CD4-positive, CD25-positive, alpha-beta regulatory T cell (primary cell): ENCODE measurements around the gene SIPA1L3. TPM values are rescaled to one million over a fixed set of nuclear protein-coding genes. Genes with fewer than 3 reads are reported as not detected.
"Not testable (repeated sequence)": the region's sequence is repeated elsewhere in the genome, so short reads cannot be mapped to it uniquely, and the experiment has no call there.

Source experiments
- ATAC-seq, 2 donors: fragments of 150-1000 bp; cut with Tn5 transposase; one replicate each; pipeline ENCODE4 v1.10.0; 2021; ENCODE audit warnings: low read depth in 2 of 2, moderate number of reproducible peaks in 2 of 2, moderate library complexity in 1 of 2
- DNase-seq, 3 donors: peaks; one replicate each; pipeline versions ENCODE4 v3.0.0 to v3.0.0-alpha.2; 2012 to 2022; ENCODE audit warnings: mixed read lengths in 1 of 3
- H3K27ac ChIP-seq: one replicate; pipeline ENCODE4 v1.7.0; 2013; ENCODE audit warnings: mild to moderate bottlenecking, low read length; ENCODE audit not compliant: insufficient read depth, poor library complexity, severe bottlenecking
- H3K27me3 ChIP-seq: one replicate; pipeline ENCODE4 v1.7.0; 2013; ENCODE audit warnings: low read length; ENCODE audit not compliant: control insufficient read depth, insufficient read depth
- H3K36me3 ChIP-seq: one replicate; pipeline ENCODE4 v1.7.0; 2013; ENCODE audit warnings: mild to moderate bottlenecking, low read length, moderate library complexity; ENCODE audit not compliant: control insufficient read depth, insufficient read depth
- H3K4me1 ChIP-seq: 2 replicates; pipeline ENCODE4 v1.7.0; 2013; ENCODE audit warnings: mild to moderate bottlenecking, low read length; ENCODE audit not compliant: insufficient read depth, control insufficient read depth, poor library complexity, severe bottlenecking
- H3K4me3 ChIP-seq: one replicate; pipeline ENCODE4 v1.7.0; 2013; ENCODE audit warnings: low read depth, mild to moderate bottlenecking, low read length, moderate library complexity
- H3K9me3 ChIP-seq, 2 experiments: 1 replicate in 1 of 2; 2 replicates in 1 of 2; pipeline ENCODE4 v1.7.0; 2013; ENCODE audit warnings: low read length in 2 of 2, mild to moderate bottlenecking in 1 of 2, moderate library complexity in 1 of 2; ENCODE audit not compliant: control insufficient read depth in 2 of 2
- H3K27ac Mint-ChIP-seq, 3 donors: one replicate each; pipeline ENCODE4 v1.8.0; 2020 to 2022; ENCODE audit warnings: mild to moderate bottlenecking in 3 of 3, mixed read lengths in 3 of 3, moderate library complexity in 2 of 3
- H3K27me3 Mint-ChIP-seq: one replicate; pipeline ENCODE4 v1.8.0; 2022; ENCODE audit warnings: mild to moderate bottlenecking, mixed read lengths
- H3K36me3 Mint-ChIP-seq: one replicate; pipeline ENCODE4 v1.8.0; 2020; ENCODE audit warnings: mixed read lengths
- H3K4me1 Mint-ChIP-seq, 4 donors: one replicate each; pipeline ENCODE4 v1.8.0; 2020 to 2022; ENCODE audit warnings: mixed read lengths in 4 of 4, mild to moderate bottlenecking in 1 of 4
- H3K4me3 Mint-ChIP-seq, 4 donors: one replicate each; pipeline ENCODE4 v1.8.0; 2020 to 2022; ENCODE audit warnings: mild to moderate bottlenecking in 4 of 4, mixed read lengths in 4 of 4, moderate library complexity in 3 of 4
- H3K9me3 Mint-ChIP-seq, 7 donors: one replicate each; pipeline ENCODE4 v1.8.0; 2020 to 2022; ENCODE audit warnings: mixed read lengths in 7 of 7, mild to moderate bottlenecking in 3 of 7, moderate library complexity in 2 of 7
- polyA plus RNA-seq, 4 donors: library from polyadenylated mRNA; unstranded; fragments of 300-500 nt; fragmentation: Illumina TruSeq; gene quantifications; one replicate each; pipeline ENCODE4 v1.2.3, GENCODE V29; 2021
- total RNA-seq: library from RNA; stranded (reverse); gene quantifications from one replicate; pipeline ENCODE4 v1.2.3, GENCODE V29; 2022

Gene SIPA1L3
- total and polyA plus RNA-seq, 5 donors from 2014 or later: 0.41 to 27.6 (median 1.7) TPM

DNA sequence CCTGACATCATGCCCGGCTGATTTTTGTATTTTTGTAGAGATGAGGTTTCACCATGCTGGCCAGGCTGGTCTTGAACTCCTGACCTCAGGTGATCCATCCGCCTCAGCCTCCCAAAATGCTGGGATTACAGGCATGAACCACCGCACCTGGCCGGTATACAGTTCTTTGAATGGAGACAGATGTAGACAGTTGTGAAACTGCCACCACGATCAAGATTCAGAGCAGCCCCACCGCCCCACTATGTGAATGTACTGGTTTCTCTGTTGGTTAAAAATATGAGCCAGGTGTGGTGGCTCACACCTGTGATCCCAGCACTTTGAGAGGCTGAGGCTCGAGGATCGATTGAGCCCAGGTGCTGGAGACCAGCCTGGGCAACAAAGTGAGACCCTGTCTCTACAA lies 123.0 kb downstream of the SIPA1L3 start:
- H3K4me1 Mint-ChIP-seq, H3K4me1 ChIP-seq, ATAC-seq: not testable (repeated sequence)

DNA sequence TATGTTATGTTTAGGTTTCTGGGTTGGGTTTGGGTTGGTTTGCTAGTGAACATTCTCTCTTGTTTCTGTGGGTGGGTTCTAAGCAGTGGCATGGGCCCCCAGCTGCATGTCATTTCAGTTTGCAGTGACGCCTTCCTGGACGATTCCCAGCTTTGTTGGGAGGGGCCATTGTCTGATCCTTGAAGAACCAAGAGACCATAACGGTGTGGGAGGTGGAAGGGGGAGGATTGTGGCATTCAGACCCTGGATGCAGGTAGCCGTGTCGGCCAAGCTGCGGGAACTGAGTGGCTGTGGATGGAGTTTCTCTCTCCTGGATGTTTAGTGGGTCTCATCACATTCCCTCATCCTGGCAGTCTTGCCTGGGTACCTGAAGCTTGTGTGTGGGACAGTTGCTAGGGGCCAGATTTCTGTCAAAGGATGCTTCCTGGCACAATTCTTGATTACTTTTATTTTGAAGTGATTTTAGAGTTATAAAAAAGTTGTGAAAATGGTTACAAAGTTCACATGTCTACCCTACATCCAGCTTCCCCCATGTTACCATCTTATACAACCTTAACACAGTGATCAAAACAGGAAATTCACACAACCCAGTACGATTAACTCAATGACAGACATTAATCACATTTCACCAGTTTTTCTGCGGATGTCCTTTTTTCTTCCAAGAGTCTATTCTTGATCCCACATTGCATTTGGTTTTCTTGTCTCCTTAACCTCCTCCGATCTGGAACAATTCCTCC lies 123.8 kb downstream of the SIPA1L3 start:
- no peak overlapping the region for H3K4me3 Mint-ChIP-seq
- DNase-seq: no peak
- H3K36me3 Mint-ChIP-seq: peaks cover 10% of the 10 kb centered on the region
- Histone ChIP-seq H3K4me3 (no peak overlapping the region), H3K9me3 (no peaks in the 10 kb centered on the region), H3K27me3 (no peaks in the 10 kb centered on the region), H3K36me3 (no peaks in the 10 kb centered on the region), H3K27ac (no peak overlapping the region), H3K4me1 (no peaks in the 10 kb centered on the region)
- H3K4me1 Mint-ChIP-seq: peaks cover 0 to 5% (median 5%) of the 10 kb centered on the region in 4 donors
- peak overlapping the region in 1 of 3 donors; percentile 60 for H3K27ac Mint-ChIP-seq
- no peaks in the 10 kb centered on the region for H3K27me3 Mint-ChIP-seq
- H3K9me3 Mint-ChIP-seq: peaks cover 0 to 5% (median 2%) of the 10 kb centered on the region in 7 donors
- no peak for ATAC-seq

More for the DNA sequence above, 123.0 kb downstream of the SIPA1L3 start:
- H3K9me3 Mint-ChIP-seq, DNase-seq, H3K36me3 ChIP-seq, H3K4me3 ChIP-seq, H3K27ac Mint-ChIP-seq, H3K4me3 Mint-ChIP-seq, H3K27ac ChIP-seq, H3K27me3 Mint-ChIP-seq, H3K9me3 ChIP-seq, H3K27me3 ChIP-seq: not testable (repeated sequence)
- peaks cover 10% of the 10 kb centered on the region for H3K36me3 Mint-ChIP-seq

DNA sequence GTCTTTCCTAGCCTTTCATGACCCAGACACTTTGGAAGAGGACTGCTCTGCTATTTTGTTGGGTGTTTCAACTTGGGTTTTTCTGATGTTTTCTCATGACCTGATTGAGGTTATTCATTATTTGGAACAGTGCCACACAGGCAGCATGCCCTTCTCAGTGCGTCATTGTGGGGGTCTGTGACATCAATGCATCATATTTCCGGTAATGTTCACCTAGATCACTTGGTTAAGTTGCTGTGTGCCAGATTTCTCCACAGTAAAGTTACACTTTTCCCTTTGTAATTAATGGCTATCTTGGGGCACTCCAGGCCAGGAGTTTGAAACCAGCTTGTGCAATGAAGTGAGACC lies 124.4 kb downstream of the SIPA1L3 start:
- no peaks in the 10 kb centered on the region for H3K9me3 ChIP-seq
- no peaks in the 10 kb centered on the region for H3K27me3 ChIP-seq
- DNase-seq: no peak
- no peak overlapping the region for H3K27ac ChIP-seq
- Mint-ChIP-seq H3K9me3 (peaks cover 0 to 5% (median 2%) of the 10 kb centered on the region in 7 donors), H3K4me1 (peaks cover 0 to 5% (median 5%) of the 10 kb centered on the region in 4 donors), H3K27me3 (no peaks in the 10 kb centered on the region), H3K4me3 (no peak overlapping the region), H3K36me3 (peaks cover 10% of the 10 kb centered on the region), H3K27ac (no peak overlapping the region)
- no peaks in the 10 kb centered on the region for H3K36me3 ChIP-seq
- H3K4me3 ChIP-seq: no peak overlapping the region
- ATAC-seq: no peak
- H3K4me1 ChIP-seq: no peaks in the 10 kb centered on the region

DNA sequence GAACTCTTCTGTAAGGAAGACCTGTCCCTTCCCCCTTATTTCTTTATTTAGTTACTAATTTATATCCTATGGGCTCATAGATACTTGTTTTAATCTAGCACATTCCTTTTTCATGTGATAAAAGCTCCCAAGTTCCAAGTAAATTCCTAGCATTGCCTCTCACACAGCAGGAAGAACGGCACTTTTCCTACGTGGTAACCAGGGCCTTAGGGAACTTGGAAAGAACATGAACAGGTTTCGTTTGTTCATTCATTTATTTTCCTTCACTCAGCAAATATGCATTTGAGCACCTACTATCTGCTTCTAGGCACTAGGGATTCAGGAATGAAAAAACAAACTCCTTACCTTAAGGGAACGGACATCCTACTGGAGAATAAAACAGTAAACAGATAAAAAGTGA lies 125.1 kb downstream of the SIPA1L3 start:
- ATAC-seq (no peak), DNase-seq (no peak)
- H3K4me1 Mint-ChIP-seq: peaks cover 0 to 5% (median 4%) of the 10 kb centered on the region in 4 donors
- Histone ChIP-seq H3K4me3 (no peak overlapping the region), H3K27me3 (no peaks in the 10 kb centered on the region), H3K36me3 (no peaks in the 10 kb centered on the region), H3K27ac (no peak overlapping the region), H3K9me3 (no peaks in the 10 kb centered on the region), H3K4me1 (no peaks in the 10 kb centered on the region)
- H3K27me3 Mint-ChIP-seq: no peaks in the 10 kb centered on the region
- peaks cover 14% of the 10 kb centered on the region for H3K36me3 Mint-ChIP-seq
- H3K27ac Mint-ChIP-seq: no peak overlapping the region
- peaks cover 0 to 5% (median 2%) of the 10 kb centered on the region in 7 donors for H3K9me3 Mint-ChIP-seq
- no peak overlapping the region for H3K4me3 Mint-ChIP-seq

DNA sequence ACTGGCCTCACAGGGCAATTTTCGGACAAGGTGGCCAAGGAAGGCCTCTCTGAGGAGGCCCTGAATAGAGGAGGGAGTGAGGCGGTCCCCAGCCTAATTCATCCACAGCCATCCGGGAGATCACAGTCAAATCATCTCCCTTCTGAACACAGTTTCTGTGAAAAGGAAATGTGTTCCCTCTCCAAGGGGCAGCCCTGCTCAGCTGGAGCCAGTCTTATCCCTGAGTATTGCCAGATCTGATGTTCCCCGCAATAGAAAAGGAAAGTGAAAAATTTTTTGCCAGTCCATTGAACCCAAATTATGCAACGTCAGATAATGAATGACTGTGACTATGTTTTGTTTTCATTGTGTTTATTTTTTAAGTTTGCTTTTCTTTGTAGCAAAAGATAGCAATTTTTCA lies 125.9 kb downstream of the SIPA1L3 start:
- Histone ChIP-seq H3K9me3 (no peaks in the 10 kb centered on the region), H3K36me3 (no peaks in the 10 kb centered on the region), H3K27ac (no peak overlapping the region), H3K4me1 (no peaks in the 10 kb centered on the region), H3K27me3 (no peaks in the 10 kb centered on the region), H3K4me3 (no peak overlapping the region)
- H3K9me3 Mint-ChIP-seq: peaks cover 0 to 5% (median 2%) of the 10 kb centered on the region in 7 donors
- H3K4me3 Mint-ChIP-seq: no peak overlapping the region
- H3K27ac Mint-ChIP-seq: peak overlapping the region in 2 of 3 donors; percentile 10 to 20
- no peak for ATAC-seq
- peaks cover 14% of the 10 kb centered on the region for H3K36me3 Mint-ChIP-seq
- no peak for DNase-seq
- peaks cover 0 to 8% (median 2%) of the 10 kb centered on the region in 4 donors for H3K4me1 Mint-ChIP-seq
- H3K27me3 Mint-ChIP-seq: no peaks in the 10 kb centered on the region

DNA sequence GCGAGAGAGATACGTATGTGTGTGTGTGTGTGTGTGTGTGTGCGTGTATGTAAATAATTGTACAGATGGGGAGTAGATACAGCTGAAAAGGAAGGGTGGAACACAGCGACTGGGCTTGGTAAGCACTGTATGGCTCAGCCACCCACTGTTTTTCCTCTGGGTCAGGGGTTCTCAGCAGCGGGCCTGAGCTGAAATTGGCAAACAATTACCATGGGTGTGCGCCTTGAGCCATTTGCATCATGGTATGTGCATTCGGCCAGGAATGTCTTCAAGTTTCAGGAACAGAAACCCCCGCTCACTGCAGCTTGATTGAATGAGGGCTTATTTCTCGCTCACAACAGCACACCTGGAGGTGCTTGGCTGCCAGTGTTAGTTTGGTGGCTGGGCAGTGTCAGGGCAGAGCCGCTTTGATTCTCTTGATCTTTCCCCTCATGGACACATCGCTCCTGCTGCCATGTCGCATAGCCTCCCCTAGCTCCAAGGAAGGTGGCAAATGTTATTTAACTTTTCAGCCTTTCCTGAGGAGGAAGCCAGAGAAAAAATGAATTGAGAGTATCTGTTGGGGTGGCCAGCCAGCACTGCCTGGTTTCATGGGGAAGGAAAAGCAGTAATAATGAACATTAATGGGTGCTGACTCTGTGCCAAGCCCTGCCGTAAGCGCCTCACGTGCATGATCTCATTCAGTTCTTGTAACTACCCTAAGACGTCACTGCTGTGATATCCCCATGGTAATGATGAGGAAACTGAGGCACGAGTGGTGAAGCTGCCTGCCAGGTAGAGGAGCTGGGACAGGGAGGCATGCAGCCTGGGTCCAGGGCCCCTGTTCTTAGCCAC lies 126.9 kb downstream of the SIPA1L3 start:
- no peak overlapping the region for H3K27ac ChIP-seq
- H3K27me3 Mint-ChIP-seq: no peaks in the 10 kb centered on the region
- H3K36me3 Mint-ChIP-seq: peaks cover 14% of the 10 kb centered on the region
- no peak overlapping the region for H3K27ac Mint-ChIP-seq
- no peaks in the 10 kb centered on the region for H3K36me3 ChIP-seq
- H3K4me1 ChIP-seq: no peaks in the 10 kb centered on the region
- ATAC-seq (no peak), DNase-seq (no peak)
- no peaks in the 10 kb centered on the region for H3K9me3 ChIP-seq
- H3K9me3 Mint-ChIP-seq: peaks cover 0 to 5% (median 2%) of the 10 kb centered on the region in 7 donors
- H3K4me3 ChIP-seq: no peak overlapping the region
- H3K4me3 Mint-ChIP-seq: peak overlapping the region in 1 of 4 donors; percentile 35
- H3K27me3 ChIP-seq: no peaks in the 10 kb centered on the region
- H3K4me1 Mint-ChIP-seq: peaks cover 0 to 8% (median 2%) of the 10 kb centered on the region in 4 donors

DNA sequence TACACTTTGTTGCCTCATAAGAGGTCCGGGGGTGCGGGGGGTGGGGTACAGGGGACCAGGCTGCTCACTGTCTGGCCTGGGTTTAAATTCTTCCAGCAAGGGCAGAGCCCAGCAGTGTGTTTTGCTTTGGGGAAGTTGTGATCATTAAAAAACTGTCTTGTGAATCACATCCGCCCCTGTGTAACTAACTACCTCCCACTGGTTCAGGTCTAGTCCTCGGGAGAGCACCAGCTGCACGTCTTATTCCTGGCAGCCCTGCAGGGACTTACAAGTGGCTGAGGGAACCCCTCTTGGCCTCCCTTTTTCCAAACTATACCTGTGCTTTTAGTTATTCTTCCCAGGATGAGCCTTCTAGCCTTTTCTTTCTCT lies 127.5 kb downstream of the SIPA1L3 start:
- Histone ChIP-seq H3K36me3 (no peaks in the 10 kb centered on the region), H3K27me3 (no peaks in the 10 kb centered on the region), H3K9me3 (no peaks in the 10 kb centered on the region), H3K27ac (no peak overlapping the region), H3K4me1 (no peaks in the 10 kb centered on the region), H3K4me3 (no peak overlapping the region)
- DNase-seq (no peak), ATAC-seq (no peak)
- Mint-ChIP-seq H3K4me1 (peaks cover 0 to 8% (median 2%) of the 10 kb centered on the region in 4 donors), H3K9me3 (peaks cover 0 to 5% (median 2%) of the 10 kb centered on the region in 7 donors), H3K36me3 (peaks cover 14% of the 10 kb centered on the region), H3K27ac (peak overlapping the region in 1 of 3 donors; percentile 14), H3K27me3 (no peaks in the 10 kb centered on the region), H3K4me3 (no peak overlapping the region)
